GM21717 (cell line): ENCODE data around the gene KIF5C.
A peak's percentile ranks its signal among the peaks of the same experiment; 100 is the strongest.
"Not testable (repeated sequence)": the region's sequence is repeated elsewhere in the genome, so short reads cannot be mapped to it uniquely, and the experiment has no call there.

Source experiments
- ATAC-seq: cut with Tn5 transposase; IDR thresholded peaks from one replicate; pipeline ENCODE4 v1.9.1; 2021; ENCODE audit warnings: mild to moderate bottlenecking, moderate library complexity; ENCODE audit not compliant: unreplicated experiment

Gene KIF5C

DNA sequence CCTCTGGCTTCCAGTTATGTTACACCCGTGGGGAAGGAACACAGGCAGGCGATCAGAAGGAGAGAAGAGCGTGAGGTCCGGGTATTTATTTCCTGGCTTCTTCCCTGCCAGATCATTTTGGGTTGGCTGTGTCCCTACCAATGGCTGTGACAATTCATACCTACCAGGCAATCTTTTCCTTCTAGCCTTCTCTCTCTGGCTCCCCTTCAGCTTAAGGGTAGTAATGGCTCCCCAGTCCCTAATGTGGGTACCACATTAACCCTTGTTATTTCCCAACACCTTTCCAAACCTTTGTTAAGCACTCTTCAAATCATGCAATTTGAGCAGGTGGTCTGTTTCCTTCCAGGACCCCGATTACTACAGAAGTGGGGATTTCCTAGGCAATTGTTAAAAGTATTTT, 84.7 kb downstream of the KIF5C start:
- ATAC-seq: no peak

DNA sequence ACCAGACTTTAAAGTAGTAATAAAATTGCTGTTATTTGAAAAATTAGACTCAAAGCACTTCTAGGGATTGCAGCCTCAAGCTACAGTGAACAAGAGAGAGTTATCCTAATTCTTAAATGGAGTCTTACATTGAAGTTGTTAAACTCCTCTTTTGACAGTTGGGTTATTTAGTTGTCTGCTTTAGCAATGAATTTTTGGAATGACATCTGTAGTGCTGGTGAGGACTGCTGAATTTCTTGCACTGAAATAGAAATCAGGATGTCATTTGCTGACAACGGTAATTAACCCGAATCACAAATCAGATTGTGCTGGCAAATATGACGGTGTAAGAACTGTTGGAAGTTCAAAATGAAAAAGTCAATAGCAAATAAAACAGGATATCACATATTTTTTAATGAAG, 85.5 kb downstream of the KIF5C start:
- ATAC-seq: no peak

DNA sequence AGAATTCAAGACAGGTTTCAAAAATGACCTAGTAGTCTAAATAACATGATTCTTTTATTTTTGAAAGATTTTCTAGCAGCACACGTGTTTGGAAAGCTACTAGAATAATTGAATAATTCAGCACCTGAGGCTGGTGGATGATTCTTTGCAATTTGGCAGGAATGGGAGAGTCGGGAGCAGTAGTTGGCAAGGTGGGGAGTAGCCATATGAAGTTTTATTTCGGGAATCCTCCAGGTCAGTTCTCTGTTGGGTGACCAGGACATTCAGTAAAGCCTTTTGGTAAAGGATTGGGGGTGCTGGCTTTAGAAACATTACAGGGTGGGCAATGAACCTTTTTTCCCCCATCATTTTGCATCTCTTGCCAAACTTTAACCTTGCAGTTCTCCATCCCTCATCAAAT, 88.4 kb downstream of the KIF5C start:
- no peak for ATAC-seq

DNA sequence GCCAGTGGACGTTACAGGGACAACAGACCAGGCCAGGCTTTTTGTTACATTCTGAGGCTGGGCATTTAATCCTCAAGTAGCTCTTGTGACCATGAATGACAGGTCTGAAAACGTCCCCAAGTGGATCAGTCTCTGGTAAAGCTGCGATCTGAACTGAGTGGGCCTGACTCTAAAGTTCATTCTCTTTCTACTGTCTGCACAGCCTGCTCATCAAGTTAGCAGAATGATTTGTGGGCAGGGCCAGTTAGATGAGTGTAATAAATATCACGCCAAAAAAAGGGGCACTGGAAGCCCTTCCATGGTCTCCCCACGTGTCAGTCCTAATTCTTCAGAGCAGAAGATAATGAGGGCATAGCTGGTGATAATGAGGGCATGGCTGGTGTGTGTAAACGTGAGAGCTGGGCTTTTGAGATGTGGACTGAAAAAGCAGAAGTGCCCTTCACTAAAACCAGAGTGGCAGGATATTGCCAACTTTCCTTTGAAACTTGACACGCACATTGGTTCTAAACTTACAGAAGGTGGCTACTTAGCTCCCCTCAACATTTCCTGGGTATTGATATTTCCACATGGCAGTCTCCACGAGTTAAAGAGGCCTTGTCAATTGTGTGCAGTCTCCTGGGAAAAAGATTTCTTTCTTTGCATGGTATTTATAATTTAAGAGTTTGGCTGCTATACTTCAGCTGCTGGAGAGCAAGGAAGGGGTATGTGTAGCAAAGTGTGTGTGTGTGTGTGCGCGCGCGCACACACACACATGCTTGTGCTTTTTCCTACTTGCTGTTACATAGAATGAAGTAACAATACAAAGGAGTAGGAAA, 90.8 kb downstream of the KIF5C start:
- ATAC-seq: no peak

DNA sequence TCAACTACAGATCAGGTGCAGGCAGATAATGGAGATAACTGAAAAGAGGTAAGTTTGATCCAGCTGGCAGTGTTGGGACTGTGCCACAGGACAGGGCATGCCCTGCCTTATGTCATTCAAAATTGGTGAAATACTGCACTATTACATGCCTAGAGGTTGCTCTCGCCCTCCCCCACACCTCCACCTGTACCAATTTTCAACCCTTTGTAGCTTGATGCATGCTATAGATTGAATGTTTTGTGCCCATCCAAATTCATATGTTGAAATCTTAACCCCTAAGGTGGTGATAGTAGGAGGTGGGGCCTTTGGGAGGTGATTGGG, 91.4 kb downstream of the KIF5C start:
- no peak for ATAC-seq

DNA sequence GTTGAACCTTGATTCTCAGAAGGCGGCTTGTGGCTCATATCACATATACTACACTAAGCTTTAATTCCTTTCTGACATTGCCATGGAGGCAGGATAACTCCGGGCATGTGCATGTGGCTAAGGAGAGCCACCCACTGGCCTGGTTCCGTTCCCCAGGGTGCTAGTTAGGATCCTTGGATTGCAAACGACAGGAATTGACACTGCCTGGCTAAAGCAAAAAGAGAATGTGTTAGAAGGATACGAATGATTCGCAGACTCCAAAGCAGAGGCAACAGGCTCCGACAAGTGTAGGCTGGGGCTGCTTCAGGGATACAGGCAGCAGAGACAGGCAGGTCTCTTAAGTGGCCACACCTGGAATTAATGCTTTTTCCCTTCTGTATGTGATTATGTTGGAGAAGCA, 92.0 kb downstream of the KIF5C start:
- no peak for ATAC-seq

DNA sequence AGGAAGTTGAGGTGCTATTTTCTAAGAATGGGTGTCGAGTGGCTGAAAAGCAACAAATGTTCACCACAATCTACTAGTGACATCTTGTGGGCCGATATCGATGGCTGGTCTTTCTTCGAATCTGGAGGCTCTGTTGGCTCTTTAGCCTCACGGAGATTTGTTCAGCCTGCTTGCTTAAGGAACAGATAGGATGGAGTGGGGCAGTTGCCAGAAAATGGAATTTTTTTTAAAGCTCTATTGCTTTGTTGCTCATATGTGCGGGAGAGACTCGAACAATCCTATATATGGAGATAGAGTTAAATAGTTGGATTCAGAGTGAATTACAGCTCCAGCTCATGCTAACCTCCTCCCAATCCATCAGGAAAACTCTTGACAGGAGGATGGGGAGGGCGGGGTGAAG, 92.6 kb downstream of the KIF5C start:
- no peak for ATAC-seq

DNA sequence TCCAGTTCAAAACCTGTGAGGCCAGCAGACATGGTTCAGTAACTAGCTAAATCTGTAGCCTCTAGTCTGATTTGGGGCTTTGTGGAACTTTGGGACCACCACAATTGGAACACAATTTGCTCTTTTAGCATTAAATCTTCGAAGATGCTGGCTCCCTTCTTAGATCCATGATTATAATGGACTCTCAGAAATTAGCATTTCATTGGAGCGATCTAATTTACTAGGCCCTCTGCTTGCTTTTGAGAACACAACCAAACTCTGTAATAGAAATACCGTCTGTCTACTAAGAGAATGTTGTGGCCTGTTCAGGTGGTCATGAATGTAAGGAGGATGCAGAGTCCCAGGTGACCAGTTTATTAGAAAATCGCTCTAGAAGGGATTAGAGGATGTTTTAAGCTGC, 93.3 kb downstream of the KIF5C start:
- no peak for ATAC-seq

DNA sequence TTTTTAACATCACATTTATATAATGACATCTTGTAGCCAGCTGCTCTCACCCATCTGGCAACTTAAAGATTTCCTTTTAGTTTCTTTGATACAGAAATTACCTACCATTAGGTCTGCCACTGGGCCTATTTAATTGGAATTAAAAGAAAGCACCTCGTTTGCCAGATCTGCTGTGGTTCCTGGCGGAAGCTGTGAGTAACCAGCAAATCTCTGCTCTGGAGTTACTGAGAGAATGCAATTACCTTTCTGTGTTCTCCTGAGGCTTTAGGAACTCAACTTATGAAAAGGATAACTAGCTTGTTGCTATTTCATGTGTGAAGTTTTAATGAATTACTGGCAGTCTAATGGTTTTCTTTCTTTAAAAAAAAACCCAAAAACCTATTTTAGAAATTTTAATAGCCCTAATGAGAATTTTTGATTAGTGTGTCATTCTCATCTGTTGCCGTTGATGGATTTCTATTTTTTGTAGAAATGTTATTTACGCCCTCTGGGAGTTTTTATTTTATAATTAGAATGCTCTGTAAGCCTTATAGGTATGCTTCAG, 93.8 kb downstream of the KIF5C start:
- no peak for ATAC-seq

DNA sequence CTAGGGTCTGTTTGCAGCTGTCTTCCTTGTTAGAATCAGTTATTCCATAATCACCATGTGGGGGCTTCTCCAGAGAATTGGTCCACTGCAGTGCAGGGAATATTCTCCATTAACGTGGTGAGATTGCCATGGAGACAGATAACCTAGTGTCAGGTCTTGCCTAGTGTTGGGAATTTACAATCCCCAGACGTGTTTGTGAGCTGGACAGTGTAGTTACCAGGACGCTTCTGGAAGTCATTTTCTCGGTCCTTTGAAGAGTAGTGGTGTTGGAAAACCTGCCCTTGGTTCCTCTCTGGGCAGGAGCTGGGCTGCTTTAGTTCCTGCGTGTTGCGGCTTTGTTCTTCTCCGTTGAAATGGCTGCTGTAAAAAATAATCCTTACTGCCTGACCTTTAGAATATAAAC, 94.6 kb downstream of the KIF5C start:
- ATAC-seq: no peak

DNA sequence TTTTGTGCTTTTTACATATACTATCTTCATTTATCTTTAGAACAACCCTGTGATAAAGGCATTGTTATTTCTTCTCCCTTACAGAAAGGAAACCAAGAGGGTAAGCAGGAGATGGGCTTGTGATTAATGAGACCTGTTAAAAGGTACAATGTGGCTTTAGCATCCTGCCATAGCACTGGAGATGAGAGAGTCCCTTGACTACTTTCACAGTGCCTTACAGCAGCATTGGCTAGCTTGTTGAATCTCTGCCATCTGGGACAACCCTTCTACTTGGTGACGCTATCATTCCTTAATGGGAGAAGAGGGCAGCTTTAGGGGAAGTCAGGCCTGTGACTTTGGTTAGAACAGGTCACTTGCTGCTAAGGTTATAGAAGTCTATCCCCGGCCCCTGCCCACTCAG, 95.4 kb downstream of the KIF5C start:
- ATAC-seq: no peak

DNA sequence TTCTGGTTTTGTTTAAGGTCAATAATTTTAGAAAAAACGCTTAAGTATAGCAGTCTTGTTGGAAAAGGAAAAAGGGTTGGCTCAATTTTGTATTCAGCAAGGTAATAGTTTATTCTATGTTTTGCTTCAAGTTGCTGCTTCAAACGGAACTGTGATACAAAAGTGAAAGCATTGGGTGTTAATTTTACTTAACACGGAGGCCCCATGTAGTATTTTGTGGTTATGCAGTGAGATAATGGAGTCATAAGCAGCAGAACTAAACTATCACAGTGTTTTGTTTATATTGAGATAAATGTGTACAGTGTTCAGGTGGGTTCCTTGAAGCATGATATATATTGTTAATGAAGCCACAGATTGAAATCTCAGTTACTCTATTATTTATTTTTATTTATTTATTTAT, 96.5 kb downstream of the KIF5C start:
- peak; percentile 92 for ATAC-seq

DNA sequence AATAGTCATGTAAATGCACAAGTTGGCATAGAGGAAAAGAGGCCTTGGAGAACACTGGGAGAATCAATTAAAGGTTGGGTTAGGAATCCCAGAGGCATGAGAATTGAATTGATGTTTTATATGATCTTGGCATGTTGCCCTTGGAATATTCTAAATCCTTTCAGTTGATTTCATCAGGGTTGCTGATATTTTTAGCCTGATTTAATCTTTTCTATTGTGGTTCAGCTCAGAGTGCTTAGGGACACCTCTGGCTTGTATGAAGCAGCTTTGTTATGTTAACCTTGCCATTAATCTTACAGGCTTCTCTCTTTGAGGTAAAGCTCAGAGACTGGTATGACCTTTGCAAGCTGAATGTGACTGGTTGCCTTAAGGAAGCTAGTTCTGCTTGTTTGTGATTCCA, 99.1 kb downstream of the KIF5C start:
- no peak for ATAC-seq

DNA sequence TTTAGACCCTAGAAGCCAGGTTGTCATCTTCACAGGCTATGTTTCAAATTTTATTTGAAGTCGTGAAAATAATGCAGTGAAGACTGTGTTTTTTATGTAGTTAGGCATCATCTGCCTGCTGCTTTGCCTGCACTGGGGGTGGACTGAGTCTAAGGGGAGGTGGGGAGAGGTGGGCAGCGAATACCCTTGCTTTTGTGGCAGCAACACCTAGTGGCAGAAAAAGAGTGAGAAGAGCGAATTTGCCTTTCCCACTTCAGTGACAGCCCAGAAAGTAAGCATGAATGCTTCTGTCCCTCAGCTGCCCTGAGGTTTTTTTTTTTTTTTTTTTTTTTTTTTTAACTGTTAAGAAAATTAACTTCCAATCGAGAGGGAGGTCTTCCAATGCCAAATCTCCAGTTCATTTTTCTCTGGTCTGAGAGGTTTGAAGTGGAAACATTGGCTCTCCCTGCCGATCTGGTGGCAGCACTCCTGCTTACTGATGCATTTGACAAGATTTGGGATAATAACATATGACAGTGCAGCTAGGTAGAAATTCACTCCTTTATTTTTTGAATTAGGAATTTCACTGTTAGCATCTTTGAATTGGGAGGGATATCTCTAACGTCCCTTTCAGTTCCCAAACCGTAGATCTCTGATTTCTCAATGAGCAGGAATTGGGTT, 103.1 kb downstream of the KIF5C start:
- ATAC-seq: no peak

DNA sequence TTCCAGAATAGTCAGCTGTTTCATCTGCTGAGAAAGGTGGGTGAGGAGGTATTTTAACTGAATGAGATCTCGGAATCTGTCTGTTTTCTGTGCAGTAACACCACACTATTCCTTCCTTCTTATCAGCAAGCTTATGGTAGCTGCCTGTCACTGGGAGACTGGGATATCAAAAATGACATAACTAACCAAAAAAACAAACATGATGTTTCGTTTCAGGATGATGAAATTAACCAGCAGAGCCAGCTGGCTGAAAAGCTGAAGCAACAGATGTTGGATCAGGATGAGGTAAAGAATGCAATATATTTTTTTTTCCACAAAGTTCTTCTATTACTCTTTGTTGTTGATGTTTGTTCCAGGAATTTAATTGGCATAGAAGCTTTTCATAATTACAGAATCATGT, 103.7 kb downstream of the KIF5C start:
- ATAC-seq: no peak

DNA sequence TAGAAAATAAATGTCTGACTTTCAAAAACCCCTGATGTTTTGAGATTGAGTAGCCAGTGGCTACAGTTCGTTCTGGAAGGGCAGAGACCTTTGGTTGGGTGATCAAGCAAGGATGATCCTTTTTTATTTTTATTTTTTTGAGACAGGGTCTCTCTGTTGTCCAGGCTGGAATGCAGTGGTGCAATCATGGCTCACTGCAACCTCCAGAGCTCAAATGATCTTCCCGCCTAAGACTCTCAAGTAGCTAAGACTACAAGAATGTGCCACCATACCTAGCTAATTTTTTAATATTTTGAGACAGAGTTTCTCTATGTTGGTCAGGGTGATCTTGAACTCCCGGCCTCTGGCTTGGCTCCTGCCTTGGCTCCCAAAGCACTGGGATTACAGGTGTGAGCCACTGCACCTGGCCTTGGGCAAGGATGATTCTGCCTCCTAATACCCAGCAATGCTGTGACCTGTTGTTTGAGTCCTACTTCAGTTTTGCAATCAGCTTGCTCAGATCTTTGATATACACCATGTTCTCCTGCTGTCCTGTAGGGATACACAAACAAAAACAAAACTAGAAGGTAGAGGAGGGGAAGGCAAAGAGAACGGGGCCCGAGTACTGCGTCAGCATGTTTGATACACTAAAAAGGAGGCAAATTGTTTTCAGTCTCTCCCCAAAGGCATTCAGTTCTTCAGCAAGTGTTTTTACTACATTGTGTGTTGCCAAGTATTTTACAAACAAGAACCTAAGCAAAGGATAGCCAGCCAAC, 104.3 kb downstream of the KIF5C start:
- no peak for ATAC-seq

DNA sequence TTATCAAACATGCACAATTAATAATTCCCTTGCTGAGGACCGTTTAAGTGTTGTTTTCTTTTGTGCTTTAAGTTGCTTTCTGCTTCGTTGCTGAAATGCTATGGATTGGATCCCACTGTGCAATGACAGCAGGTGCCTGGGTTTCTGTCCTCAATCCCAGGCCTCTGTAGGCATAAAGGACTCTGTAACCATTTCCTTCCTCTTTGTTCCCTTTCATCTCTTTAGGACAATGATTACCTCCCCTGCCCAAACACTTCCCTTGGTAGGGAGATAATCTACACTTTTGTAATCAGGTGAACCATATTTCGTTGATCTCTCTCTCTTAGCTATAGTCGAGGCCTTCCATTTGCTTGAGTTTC, 104.9 kb downstream of the KIF5C start:
- ATAC-seq: no peak

DNA sequence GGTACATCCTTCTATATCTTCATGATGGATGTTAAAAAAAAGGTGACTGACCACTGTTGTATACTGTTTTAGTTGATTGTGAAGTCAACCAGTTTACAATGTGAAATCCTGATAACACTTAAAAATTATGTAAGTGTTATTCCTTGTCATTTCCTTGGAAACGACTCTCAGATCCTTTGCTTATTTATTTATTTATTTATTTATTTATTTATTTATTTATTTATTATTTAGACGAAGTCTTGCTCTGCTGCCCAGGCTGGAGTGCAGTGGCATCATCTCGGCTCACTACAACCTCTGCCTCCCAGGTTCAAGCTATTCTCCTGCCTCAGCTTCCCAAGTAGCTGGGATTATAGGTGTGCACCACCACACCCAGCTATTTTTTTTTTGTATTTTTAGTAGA, 105.5 kb downstream of the KIF5C start:
- ATAC-seq: not testable (repeated sequence)

DNA sequence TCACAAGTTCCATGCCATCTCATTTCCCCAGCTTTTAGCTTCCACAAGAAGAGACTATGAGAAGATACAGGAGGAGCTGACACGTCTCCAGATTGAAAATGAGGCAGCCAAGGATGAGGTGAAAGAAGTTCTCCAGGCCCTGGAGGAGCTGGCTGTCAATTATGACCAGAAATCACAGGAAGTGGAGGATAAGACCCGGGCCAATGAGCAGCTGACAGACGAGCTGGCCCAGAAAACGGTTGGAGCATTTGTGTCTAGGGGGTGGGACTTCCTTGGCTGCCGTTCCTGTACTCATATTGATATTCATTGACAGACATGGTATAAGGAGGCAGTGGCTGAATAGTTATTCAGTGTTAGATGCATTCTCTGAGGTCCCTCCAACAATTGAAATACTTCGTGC, 106.3 kb downstream of the KIF5C start:
- no peak for ATAC-seq

DNA sequence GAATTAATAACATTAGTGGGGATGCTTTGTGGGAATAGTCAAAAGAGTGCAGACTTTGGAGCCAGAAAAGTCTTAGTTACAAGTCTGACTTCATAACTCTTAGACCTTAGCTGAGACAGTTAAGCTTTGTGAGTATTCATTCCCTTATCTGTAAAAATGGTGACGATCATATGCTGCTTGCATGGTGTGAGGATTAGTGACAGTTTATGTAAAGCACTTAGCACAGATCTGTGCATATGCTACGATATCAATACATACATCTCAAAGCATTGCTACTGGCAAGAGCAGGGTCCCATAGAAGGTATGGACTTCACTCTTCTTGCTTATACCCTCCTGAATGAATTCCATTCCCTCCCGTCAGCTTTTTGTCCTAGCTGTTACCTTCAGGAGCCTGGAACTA, 106.8 kb downstream of the KIF5C start:
- ATAC-seq: no peak

DNA sequence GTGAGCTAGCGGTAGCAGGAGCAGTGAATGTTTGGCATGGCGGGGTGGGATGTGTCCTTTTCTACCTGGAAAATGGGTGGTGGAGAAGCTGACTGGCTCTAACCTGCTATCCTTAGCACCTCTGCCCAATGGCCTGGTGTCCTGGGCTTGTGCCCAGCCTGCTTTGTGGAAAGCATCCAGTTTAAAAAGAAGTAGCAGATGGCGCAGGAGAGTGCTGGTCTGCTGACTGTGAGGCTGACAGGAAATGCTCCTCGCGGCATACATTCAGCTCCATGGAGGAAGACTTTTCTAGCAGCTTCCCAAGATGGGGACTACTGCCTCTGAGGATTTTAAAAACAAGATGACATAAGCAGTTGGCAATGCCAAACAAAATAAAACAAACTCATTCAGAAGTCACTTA, 107.3 kb downstream of the KIF5C start:
- ATAC-seq: no peak

DNA sequence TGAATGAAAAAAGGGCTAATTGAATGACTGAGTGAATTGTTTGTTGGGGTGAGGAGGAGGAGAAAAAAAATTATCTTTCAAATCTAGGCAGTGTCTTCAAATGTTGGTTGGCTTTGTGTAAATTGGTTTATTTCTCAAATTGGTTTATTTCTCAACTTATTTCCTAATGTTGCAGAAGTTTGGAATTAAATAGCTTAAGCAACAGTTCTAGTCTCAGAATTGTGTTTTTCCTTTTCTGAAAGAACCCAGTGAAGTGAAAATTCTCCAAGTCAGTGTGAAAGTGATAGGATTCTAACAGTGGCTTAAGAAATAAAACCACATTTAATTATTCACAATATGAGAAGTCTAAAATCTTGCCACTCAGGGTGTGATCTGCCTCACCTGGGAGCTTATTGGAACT, 108.9 kb downstream of the KIF5C start:
- no peak for ATAC-seq
